Astrocyte (in vitro differentiated cells and primary cell): Measurements from ENCODE around the gene HOXC9.

Experiments used
- EZH2 ChIP-seq: IDR thresholded peaks from 2 replicates; pipeline ENCODE4 v1.6.1; 2012; ENCODE audit warnings: mild to moderate bottlenecking, low read length, inconsistent platforms; ENCODE audit not compliant: insufficient read depth
- TF ChIP-seq, protein P1 (sequence below): IDR thresholded peaks from 2 replicates; pipeline ENCODE4 v1.5.1; 2011; ENCODE audit warnings: low read depth, mild to moderate bottlenecking, inconsistent platforms, low read length, moderate library complexity; ENCODE audit not compliant: insufficient read depth

GRCh38 chr12:53959314-53959713, 40.6 kb upstream of the HOXC9 start:
- TF ChIP-seq, protein P1, sequence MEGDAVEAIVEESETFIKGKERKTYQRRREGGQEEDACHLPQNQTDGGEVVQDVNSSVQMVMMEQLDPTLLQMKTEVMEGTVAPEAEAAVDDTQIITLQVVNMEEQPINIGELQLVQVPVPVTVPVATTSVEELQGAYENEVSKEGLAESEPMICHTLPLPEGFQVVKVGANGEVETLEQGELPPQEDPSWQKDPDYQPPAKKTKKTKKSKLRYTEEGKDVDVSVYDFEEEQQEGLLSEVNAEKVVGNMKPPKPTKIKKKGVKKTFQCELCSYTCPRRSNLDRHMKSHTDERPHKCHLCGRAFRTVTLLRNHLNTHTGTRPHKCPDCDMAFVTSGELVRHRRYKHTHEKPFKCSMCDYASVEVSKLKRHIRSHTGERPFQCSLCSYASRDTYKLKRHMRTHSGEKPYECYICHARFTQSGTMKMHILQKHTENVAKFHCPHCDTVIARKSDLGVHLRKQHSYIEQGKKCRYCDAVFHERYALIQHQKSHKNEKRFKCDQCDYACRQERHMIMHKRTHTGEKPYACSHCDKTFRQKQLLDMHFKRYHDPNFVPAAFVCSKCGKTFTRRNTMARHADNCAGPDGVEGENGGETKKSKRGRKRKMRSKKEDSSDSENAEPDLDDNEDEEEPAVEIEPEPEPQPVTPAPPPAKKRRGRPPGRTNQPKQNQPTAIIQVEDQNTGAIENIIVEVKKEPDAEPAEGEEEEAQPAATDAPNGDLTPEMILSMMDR: no peak
- TF ChIP-seq EZH2: no peak
